Omental fat pad (tissue), 4 donors: ENCODE data around the gene ARSA. TPM values are rescaled to one million over a fixed set of nuclear protein-coding genes. Genes with fewer than 3 reads are reported as not detected.

Experiments
- ATAC-seq: fragments of 150-250 bp; one replicate; pipeline ENCODE4 v1.9.1; 2016; ENCODE audit warnings: mild to moderate bottlenecking, moderate library complexity; ENCODE audit not compliant: low FRiP score
- DNase-seq: peaks from one replicate; pipeline ENCODE4 v3.0.0-alpha.2; 2019; ENCODE audit warnings: low spot score
- CTCF ChIP-seq, 3 donors: fragments of 450-650 bp; IDR thresholded peaks; one replicate each; pipeline ENCODE4 v1.5.1; 2016 to 2017; ENCODE audit warnings: antibody characterized with exemption in 3 of 3, mild to moderate bottlenecking in 3 of 3, moderate library complexity in 2 of 3
- total RNA-seq, 4 donors: library from RNA; depleted of rRNA; stranded (reverse); fragments of >200 nt; gene quantifications; one replicate each; pipeline ENCODE4 v1.1.0, GENCODE V29; 2016

ARSA gene
- total RNA-seq, 4 donors from 2014 or later, result 29.9 to 43.5 (median 36.1) TPM

GRCh38 chr22:50673231-50674129 is 45.5 kb upstream of the ARSA start:
- DNase-seq (no peak), ATAC-seq (no peak)
- TF ChIP-seq CTCF (IDR thresholded peaks at IDR 0.05), result no peak

- DNase-seq (no peak), ATAC-seq (peak; percentile 22)
- no peak for TF ChIP-seq CTCF (IDR thresholded peaks at IDR 0.05)
These were observed 44.7 kb upstream of the ARSA start, which contains the start of gene SHANK3 for GRCh38 chr22:50672471-50673230. Gene SHANK3 (plus strand): TSS chr22:50672823.

DNA sequence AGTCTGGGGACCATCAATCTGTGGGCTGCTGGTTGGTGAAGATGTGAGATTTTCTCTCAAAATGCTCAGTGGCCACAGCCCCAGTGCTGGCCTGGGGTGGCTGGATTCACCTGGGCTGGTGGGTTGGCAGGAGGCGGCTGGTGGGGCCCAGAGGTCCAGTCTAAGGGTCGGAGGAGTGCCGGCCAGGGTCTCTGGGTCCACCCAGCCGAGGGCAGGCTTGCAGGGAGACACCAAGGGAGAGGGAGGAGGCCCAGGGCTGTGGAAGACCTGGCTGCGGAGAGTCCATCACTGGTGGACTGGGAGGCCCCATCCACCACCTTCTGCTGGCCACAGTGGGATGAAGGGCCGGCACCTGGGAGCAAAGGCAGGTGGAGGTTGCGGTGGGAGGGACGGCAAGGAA is 44.1 kb upstream of the ARSA start:
- no peak for TF ChIP-seq CTCF (IDR thresholded peaks at IDR 0.05)
- ATAC-seq, result no peak
- DNase-seq, result no peak

- DNase-seq (no peak), ATAC-seq (no peak)
- TF ChIP-seq CTCF (IDR thresholded peaks at IDR 0.05), result no peak
These were observed 43.7 kb upstream of the ARSA start for GRCh38 chr22:50671641-50672040.

- no peak for TF ChIP-seq CTCF (IDR thresholded peaks at IDR 0.05)
- DNase-seq (no peak), ATAC-seq (peak; percentile 9)
These were observed 43.1 kb upstream of the ARSA start for GRCh38 chr22:50670914-50671538.

GRCh38 chr22:50670513-50670912 is 42.6 kb upstream of the ARSA start:
- ATAC-seq (no peak), DNase-seq (no peak)
- no peak for TF ChIP-seq CTCF (IDR thresholded peaks at IDR 0.05)
